Astrocyte (in vitro differentiated cells and primary cell): ENCODE results near the gene B3GNT9.

Experiments used
- CTCF ChIP-seq: IDR thresholded peaks from 2 replicates; pipeline ENCODE4 v1.5.1; 2011; ENCODE audit warnings: low read depth, mild to moderate bottlenecking, inconsistent platforms, low read length, moderate library complexity; ENCODE audit not compliant: insufficient read depth
- EZH2 ChIP-seq: IDR thresholded peaks from 2 replicates; pipeline ENCODE4 v1.6.1; 2012; ENCODE audit warnings: mild to moderate bottlenecking, low read length, inconsistent platforms; ENCODE audit not compliant: insufficient read depth

DNA sequence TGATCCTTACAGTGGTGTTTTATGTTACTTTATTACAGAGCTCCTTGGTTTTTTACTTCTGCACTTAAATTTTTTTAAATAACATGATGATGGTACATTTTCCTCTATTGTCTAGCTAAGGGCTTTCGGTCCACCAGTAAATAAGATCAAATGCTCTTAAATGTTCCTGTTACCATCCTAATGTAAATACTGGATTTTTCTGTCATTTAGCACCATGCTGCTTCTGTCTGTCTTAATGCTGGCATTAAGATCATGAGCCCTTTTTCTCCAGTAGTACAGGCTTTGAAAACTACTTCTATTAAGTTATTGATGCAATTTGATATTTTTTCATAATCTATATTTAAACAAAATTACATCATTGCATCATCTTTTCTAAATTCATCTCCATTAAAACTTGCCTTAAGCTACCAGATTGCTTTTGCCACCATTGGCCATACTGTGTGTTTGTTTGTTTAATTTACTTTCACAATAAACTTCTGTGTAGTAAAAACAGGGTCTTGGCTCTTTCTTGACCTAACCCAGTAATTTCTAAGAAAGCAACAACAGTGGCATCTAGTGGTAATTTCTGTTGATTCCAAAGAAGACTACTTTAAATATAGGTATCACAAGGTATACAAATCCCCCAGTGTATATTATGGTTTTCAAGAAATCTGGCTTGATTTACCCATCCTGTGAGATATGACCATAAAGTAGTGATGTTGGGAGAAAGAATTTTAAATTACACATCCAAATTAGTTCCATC lies 50.1 kb downstream of the B3GNT9 start:
- TF ChIP-seq CTCF (peak; percentile 33), EZH2 (no peak)
